Skeletal muscle cell (primary cell): ENCODE data around the gene SYT2.
"Not testable (repeated sequence)": the region's sequence is repeated elsewhere in the genome, so short reads cannot be mapped to it uniquely, and the experiment has no call there.

Source experiments
- DNase-seq: peaks from one replicate; pipeline ENCODE4 v3.0.0-alpha.2; 2010; ENCODE audit warnings: low read depth
- H3K4me3 ChIP-seq: 2 replicates; pipeline ENCODE4 v1.5.1; 2011; ENCODE audit warnings: low read depth, mild to moderate bottlenecking, control low read depth, low read length, moderate library complexity

Gene SYT2

DNA sequence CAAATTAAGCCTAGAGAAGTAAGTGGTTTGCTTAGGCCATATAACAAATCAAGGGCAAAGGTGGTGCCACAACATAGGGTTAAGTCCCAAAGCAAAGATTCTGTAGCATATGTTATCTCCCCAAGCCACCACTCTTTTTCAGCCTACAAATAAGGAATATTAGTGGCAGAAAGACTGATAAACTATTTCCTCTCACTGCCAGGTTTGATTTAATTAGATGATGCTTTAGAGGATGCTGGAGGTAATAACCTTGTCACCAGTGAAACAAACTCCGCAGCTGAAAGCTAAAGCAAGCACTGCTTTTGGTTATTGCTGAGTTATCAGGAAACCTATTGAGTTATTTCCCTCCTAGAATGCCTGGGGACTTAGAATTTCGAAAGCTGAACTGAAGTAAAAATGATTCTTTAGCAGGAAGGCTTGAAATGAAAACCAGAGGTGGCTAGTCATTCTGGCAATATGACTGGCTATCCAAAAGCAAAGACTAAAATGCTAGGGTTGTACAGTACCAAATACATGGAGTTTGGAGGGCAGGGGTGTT lies 145.2 kb downstream of the SYT2 start:
- no peak for DNase-seq
- no peak overlapping the region for H3K4me3 ChIP-seq

DNA sequence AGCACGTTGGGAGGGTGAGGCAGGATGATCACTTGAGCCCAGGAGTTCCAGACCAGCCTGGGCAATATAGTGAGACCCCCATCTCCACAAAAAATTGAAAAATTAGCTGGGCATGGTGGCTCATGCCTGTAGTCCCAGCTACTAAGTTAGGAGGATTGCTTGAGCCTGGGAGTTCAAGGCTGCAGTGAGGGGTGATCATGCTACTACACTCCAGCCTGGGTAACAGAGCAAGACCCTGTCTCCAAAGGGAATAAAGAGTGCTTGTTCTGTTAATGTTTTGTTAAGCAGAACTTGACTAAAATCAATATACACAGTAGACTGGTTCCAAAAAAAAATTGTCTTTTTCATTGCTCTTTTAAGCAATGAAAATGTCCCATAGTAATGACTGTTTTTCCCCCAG lies 146.4 kb downstream of the SYT2 start:
- DNase-seq = no peak
- no peak overlapping the region for H3K4me3 ChIP-seq

DNA sequence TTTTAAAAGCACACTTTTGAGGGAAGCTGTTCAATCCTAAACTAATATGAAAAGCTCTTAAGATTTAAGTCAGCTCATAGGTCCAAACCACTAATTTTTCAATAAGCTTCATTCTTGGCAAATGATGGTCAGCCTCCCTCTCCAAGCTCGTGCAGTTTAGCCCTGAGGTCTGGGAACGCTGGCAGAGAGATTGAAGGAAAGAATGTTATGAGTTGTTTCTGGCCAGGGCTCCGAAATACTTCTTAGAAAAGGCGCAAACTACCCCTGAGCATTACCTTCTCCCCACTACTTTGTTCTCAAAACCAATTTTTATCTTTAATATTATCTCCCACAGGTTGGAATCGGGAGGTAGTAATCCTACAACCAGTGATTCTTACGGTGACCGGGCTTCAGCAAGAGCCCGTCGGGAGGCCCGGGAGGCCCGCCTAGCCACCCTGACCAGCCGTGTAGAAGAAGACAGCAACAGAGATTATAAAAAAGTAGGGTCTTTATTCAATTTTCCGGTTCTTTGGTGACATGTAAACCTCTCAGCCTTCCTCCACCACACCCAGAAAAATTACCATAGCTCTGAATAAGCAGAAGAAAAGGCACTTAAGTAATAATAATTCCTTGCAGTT lies 147.7 kb downstream of the SYT2 start:
- no peak overlapping the region for H3K4me3 ChIP-seq
- no peak for DNase-seq

DNA sequence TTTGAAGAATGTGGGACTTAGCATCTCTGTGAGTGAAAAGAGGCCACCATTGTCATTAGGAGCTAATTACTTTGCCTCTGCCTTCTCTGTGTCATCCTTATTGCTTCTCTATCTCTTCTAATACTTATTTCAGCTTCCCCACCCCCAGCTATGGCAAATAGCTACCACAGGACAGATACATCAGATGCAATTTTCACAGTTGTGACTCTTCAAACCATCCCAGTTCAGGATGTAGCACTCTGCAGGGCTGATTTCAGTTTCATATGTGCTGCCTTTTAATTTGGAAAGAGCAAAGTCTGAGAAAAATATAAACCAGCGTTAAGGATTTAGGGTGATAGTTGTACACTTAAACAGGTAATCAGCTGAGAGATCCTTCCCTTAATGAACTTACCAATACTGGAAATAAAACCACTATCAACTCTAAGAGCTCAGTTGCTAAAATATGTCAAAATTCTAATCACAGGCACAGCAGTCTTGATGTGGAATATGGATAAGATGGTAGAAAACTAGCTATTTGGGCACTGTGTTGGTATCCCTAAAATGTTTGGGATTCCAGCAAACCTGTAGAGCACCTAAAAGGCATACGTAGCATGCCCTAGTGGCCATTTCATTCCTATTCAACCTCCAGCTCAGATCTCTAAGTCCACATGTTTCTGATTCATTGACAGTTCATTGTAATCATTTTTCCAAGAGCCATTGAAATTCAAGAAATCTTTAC lies 148.4 kb downstream of the SYT2 start:
- H3K4me3 ChIP-seq = no peak overlapping the region
- DNase-seq = no peak

DNA sequence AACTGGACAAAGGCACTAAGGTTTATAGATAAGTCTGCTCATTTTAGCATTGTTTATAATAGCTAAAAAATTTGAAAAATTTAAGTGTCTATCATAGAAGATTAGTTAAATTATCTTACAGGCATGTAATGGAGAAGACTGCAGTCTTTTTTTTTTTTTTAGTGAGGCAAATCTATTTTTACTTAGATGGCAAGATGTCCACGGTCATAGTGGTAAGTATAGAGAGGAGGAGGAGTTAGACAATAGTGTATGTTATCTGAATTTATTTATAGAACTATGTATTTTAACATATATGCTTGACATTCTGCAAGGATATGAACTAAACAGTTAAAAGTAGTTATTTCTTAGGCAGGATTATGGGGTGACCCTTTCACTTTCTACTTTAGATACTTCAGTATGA lies 149.0 kb downstream of the SYT2 start:
- DNase-seq = no peak
- H3K4me3 ChIP-seq = no peak overlapping the region

DNA sequence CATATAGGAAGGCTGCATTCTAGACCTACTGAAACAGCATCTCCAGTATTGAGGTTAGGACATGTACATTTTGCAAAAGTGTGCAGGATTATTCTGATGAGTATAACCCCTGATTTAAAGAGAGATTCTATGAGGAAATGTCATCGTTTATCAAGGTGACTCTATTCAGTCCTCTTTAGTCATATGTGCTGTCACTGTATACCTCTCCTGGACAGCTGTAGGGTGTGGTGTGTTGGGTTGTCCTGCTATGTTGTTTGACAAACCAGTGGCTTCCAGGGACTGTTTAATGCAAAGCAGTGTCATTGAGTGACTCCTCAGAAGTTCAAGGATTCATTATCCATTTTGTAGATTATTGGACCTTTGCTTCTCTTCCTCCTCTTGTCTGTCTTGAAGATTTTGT lies 152.6 kb downstream of the SYT2 start:
- DNase-seq, H3K4me3 ChIP-seq: not testable (repeated sequence)

DNA sequence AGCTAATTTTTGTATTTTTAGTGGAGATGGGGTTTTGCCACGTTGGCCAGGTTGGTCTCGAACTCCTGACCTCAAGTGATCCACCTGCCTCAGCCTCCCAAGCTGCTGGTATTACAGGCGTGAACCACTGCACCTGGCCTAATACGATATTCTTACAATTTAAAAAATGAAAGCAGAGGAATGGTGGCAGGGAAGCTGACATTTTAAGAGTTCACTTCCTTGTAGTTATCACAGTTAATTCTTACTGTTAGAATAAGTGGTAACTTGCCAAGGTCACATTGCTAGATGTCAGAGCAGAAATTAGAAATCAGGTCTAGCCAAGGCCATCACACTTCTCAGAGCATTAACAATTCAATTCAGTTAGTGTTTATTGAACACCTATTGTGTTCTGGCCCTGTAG lies 154.2 kb downstream of the SYT2 start:
- not testable (repeated sequence) for DNase-seq, H3K4me3 ChIP-seq

DNA sequence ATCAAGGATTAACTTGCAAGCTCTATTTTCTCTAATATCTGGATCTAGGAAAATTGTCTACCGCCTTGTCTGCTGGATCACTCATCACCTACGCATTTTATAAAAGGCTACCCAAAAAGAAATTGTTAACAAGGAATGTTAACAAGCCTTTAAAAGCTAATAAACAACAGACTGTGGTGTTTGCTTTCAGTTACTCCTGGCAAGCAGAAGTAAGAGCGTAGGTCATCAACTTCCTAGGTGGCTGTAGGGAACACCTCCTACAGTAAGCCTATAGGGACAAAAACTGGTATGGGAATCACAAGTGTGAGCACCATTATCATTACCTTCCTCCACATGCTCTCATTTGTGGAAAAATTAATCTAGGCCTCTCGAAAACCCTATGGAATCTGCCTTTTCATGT lies 155.6 kb downstream of the SYT2 start:
- H3K4me3 ChIP-seq, DNase-seq: not testable (repeated sequence)

DNA sequence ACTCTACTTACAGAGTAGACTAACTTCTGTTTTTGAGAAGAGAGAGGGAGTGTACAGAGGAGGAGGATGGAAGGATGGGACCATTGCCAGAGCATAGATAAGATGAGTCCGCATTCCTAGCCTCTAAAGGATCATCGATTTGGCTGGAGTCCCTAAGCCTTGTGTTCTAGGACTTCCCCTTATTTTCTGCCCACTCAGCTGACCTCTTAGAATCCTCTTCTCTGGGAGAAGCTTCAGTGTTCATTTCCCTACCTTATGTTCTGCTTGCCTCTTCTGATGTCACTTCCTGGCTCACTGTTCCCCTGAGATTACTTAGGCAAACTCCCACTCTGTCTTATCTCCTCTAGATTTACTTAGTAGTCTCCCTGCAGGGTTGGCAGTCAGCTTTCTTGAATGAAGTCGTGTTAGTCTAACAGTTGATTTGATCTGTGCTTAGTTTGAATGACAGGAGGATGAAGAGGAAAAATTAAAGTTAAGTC lies 156.7 kb downstream of the SYT2 start:
- no peak overlapping the region for H3K4me3 ChIP-seq
- DNase-seq = peak; percentile 69

DNA sequence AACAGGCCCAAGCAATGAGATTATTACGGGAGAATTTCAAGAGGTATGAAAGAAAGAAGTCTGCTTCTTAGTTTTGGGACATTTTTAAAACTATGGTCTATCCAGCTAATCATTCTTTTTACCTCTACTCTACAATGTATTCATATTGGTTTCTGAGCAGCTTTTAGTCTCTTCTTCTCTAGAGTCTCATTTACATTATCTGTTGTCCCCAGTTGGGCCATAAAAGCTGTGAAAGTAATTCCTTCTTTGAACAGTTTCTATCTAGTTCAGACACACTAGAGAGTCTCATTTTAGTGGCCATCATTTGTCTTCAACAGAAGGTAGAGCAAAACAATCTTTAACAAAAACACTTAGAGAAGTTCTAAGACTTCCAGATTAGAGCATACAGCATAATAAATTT lies 157.2 kb downstream of the SYT2 start:
- not testable (repeated sequence) for H3K4me3 ChIP-seq, DNase-seq

DNA sequence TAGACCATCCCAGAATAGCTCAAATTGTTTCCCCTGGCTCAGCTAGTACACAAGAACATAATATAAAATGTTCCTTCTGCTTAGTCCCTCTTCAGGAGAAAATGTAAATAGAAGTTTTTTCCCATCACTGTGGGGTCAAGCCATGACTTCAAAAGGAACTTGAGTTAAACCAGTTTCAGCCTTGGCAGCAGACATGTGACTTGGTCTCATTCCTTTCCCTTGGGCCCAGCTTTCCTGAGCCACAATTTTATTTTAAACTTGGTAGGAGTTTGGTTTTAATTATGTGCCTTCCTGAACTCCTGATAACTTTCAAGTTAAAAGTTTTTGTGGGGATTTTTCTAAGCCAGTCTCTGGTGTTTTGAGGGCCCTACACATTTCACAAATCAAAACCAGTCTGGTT lies 157.6 kb downstream of the SYT2 start:
- not testable (repeated sequence) for H3K4me3 ChIP-seq, DNase-seq

DNA sequence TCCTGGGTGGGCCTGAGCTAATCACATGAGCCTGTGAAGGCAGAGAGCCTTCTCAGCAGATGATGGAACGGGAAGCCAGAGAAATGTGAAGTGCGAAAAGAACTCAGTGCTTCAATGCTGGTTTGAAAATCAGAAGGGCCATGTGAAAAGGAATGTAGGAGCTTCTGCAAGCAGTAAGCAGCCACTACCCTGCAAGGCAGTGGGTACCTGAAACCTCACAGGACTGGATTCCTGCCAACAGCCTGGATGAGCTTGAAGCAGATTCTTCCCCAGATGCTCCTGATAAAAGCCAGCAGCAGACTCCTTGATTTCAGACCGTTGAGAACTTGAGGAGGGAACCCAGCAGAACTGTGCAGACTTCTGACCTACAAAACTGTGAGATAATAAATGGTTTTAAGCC lies 158.6 kb downstream of the SYT2 start:
- DNase-seq = no peak

DNA sequence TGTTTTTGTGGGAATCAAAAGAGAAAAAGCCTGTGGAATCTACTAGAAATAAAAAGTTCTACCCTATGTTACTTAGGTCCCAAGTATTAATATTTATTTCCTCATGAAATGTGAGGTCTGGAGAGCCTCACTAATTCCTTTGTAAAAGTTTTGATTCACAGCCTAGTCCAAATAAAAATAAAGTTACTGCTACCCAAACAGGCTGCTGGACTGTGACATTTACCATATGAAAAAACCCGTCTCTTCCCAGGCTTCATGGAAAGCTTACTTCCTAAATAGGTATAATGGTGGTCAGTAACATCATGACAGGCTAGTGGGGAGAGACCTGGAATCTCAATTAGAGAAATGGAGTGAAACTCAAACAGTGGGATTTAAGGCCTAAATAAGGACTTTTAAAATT lies 160.2 kb downstream of the SYT2 start:
- H3K4me3 ChIP-seq, DNase-seq: not testable (repeated sequence)

More for the DNA sequence above, 158.6 kb downstream of the SYT2 start:
- no peak overlapping the region for H3K4me3 ChIP-seq

DNA sequence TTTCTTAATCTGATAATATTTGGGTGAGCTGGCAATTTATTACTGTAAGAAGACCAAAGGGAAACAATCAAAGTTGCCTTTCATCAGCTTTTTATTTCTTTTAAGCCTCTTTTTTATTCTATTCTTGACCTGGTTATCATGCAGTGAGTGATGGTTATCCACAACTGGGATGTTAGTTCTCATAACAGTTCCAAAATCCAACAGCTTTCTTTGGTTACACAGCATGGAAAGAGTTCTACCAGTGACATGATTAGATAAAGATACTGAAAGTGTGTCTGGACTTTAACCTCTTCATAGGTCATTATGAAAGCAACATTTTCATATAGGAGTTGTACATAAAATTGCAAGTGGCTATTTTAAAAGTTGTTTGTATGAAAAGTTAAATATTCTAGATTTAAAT lies 163.0 kb downstream of the SYT2 start:
- DNase-seq = no peak
- no peak overlapping the region for H3K4me3 ChIP-seq

DNA sequence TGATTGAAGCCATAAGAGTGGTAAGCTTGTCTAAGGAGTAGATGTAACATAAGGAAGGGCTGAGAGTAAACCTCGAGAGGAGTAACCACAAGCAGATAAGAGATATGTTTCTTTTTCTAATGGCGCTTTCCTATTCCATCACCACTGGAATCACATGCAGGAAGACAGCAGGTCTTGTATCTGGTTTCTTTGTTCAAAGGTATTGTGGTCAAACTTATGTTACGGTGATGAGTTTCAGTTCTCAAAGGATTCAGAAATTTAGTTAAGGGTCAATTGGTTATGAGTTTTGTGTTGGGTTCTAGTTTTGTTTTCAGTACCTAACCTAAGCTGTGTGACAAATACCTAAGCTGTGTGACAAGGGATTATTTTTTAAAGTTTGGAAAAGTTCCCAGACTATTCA lies 163.5 kb downstream of the SYT2 start:
- H3K4me3 ChIP-seq, DNase-seq: not testable (repeated sequence)

DNA sequence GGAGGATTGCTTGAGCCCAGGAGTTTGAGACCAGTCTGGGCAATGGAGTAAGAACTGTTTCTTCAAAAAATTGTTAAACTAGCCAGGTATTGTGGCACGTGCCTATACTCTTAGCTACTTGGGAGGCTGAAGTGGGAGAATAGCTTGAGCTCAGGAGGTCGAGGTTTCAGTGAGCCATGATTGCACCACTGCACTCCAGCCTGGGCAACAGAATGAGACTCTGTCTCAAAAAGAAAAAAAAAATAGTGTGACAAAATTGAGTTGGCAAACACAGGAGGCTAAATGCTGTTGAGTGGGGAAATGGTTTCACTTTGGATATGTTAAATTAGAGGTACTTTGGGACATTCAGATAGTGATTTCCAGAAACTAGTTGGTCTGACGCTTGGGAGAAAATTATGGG lies 163.9 kb downstream of the SYT2 start:
- H3K4me3 ChIP-seq, DNase-seq: not testable (repeated sequence)

DNA sequence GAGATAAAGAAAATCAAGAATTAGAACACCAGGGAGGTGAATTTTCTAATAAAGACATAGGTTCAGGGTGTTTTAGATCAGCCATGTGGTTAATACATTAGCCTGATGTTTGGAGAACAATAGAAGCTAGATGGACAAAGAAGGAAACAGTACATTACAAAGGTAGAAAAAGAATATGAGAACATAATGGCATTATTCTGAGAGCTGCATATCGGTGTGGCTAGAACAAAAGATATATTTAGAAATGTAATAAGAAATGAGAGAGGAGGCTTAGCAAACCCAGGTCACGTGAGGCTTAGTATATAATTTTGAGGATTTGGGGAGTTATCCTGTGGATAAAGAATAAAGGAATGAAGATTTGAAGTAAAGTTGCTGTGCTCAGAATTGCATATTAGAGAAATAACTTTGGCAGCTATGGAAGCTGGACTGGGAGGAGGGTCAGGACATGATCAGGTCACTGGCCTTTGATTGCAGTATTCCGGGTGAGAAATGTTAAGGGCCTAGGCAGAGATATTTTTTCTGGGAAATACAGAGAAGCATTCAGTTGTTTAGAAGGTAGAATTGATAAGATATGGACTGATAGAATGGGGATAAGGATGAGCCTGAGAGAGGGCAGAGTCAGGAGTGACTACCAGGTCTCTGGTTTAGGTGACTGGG lies 164.5 kb downstream of the SYT2 start:
- not testable (repeated sequence) for H3K4me3 ChIP-seq, DNase-seq

DNA sequence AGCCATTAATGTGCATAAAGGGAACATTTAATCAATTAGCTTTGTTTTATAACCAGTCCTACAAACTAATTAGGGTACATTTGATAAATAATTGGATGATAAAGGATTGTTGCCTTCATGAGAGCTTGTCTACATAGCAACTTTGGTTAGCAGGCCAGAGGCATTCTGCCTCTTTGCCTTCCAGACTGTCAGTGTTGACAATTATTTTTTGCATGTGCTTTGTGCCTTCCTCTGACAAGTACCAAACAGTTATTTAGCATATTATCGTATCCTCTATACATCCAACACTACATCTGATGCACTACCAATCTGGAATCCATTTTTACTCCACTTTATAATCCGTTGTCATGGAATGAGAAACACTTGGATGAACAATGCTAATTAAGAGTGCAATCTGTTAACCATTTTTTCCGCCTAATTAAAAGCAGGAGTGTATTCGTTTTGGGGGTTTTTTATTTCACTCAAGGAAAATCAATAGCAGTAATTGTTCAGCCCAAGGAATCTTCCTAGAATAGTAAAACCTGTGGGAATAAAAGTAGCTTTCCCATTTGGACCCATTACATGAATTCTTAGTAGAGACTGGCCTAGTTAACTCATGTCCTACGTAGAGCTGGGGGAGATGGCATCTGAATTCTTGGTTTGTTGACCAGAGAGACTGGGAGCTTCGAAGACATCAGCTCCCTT lies 165.3 kb downstream of the SYT2 start:
- H3K4me3 ChIP-seq, DNase-seq: not testable (repeated sequence)

DNA sequence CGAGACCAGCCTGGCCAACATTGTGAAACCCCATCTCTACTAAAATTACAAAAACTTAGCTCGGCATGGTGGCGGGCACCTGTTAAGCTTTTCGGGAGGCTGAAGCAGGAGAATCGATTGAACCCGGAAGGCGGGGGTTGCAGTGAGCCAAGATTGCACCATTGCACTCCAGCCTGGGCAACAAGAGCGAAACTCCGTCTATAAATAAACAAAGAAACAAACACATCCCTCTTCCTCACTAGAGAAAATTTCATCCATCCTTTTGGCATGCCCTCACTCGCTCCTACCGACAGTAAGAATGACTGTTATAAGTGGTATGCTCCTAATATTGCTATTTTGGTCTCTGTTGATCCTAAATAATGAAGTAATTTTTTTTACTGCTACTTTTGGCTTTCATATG lies 166.7 kb downstream of the SYT2 start:
- H3K4me3 ChIP-seq, DNase-seq: not testable (repeated sequence)

DNA sequence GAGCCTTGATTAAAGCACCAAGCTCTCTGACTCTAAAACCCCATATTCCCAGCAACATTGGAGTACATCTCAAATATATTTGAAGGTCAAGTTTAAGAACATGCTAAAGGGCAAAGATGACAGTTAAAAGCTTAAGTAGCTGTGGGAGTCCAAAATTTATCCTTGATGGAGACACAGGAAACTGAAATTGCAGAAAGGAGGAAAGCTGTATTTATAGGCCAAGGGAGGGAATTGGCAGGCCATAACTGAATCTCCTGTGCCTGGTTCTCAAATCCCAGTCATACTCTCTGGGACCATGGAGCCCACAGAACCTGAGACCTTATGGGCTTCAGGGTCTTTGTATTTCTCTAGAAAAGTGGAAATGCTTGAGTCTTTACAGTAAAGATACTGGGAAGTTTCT lies 167.8 kb downstream of the SYT2 start:
- not testable (repeated sequence) for H3K4me3 ChIP-seq

More for the DNA sequence above, 167.8 kb downstream of the SYT2 start:
- DNase-seq = not testable (repeated sequence)
